Trophoblast cell (in vitro differentiated cells and primary cell): Measurements from ENCODE around the gene TSPAN11. TPM values are rescaled to one million over a fixed set of nuclear protein-coding genes. Genes with fewer than 3 reads are reported as not detected.
A peak's percentile ranks its signal among the peaks of the same experiment; 100 is the strongest.

Experiments
- DNase-seq, 2 donors: peaks; one replicate each; pipeline ENCODE4 v3.0.0-alpha.2; 2016
- H2AFZ ChIP-seq: 2 replicates; pipeline ENCODE4 v1.6.1; 2013; ENCODE audit warnings: low read length, moderate library complexity, mild to moderate bottlenecking; ENCODE audit not compliant: insufficient read depth, poor library complexity
- H2AK5ac ChIP-seq: 2 replicates; pipeline ENCODE4 v1.6.1; 2013; ENCODE audit warnings: mild to moderate bottlenecking, low read length
- H2BK120ac ChIP-seq: 2 replicates; pipeline ENCODE4 v1.6.1; 2013; ENCODE audit warnings: low read length, mild to moderate bottlenecking, moderate library complexity; ENCODE audit not compliant: insufficient read depth, poor library complexity
- H2BK12ac ChIP-seq: 2 replicates; pipeline ENCODE4 v1.6.1; 2013; ENCODE audit warnings: mild to moderate bottlenecking, low read length, moderate library complexity
- H2BK5ac ChIP-seq: 2 replicates; pipeline ENCODE4 v1.6.1; 2013; ENCODE audit warnings: low read length, low read depth, moderate library complexity, mild to moderate bottlenecking; ENCODE audit not compliant: poor library complexity
- H3K14ac ChIP-seq: 2 replicates; pipeline ENCODE4 v1.6.1; 2013; ENCODE audit warnings: mild to moderate bottlenecking, low read length
- H3K18ac ChIP-seq: 2 replicates; pipeline ENCODE4 v1.6.1; 2013; ENCODE audit warnings: mild to moderate bottlenecking, low read length
- H3K23ac ChIP-seq: 2 replicates; pipeline ENCODE4 v1.6.1; 2013; ENCODE audit warnings: low read length
- H3K27ac ChIP-seq: 2 replicates; pipeline ENCODE4 v1.5.1; 2013; ENCODE audit warnings: low read depth, mild to moderate bottlenecking, inconsistent platforms, low read length, moderate library complexity
- H3K27me3 ChIP-seq: 2 replicates; pipeline ENCODE4 v1.6.1; 2013; ENCODE audit warnings: inconsistent platforms, mild to moderate bottlenecking, low read length, moderate library complexity; ENCODE audit not compliant: insufficient read depth
- H3K36me3 ChIP-seq, 2 experiments: 1 replicate in 1 of 2; 2 replicates in 1 of 2; pipeline ENCODE4 v1.6.1; 2013; ENCODE audit warnings: low read length in 2 of 2, mild to moderate bottlenecking in 2 of 2, moderate library complexity in 1 of 2; ENCODE audit not compliant: insufficient read depth in 2 of 2, control insufficient read depth in 1 of 2
- H3K4ac ChIP-seq: 2 replicates; pipeline ENCODE4 v1.6.1; 2013; ENCODE audit warnings: low read depth, mild to moderate bottlenecking, low read length, moderate library complexity
- H3K4me1 ChIP-seq, 2 experiments: 1 replicate in 1 of 2; 2 replicates in 1 of 2; pipeline ENCODE4 v1.6.1; 2013; ENCODE audit warnings: low read length in 2 of 2, mild to moderate bottlenecking in 2 of 2, moderate library complexity in 1 of 2; ENCODE audit not compliant: insufficient read depth in 2 of 2, control insufficient read depth in 1 of 2
- H3K4me2 ChIP-seq: 2 replicates; pipeline ENCODE4 v1.6.1; 2013; ENCODE audit warnings: inconsistent platforms, mild to moderate bottlenecking, low read length, moderate library complexity
- H3K4me3 ChIP-seq: 2 replicates; pipeline ENCODE4 v1.5.1; 2013; ENCODE audit warnings: mild to moderate bottlenecking, low read depth, low read length, inconsistent platforms
- H3K79me1 ChIP-seq: one replicate; pipeline ENCODE4 v1.6.1; 2013; ENCODE audit warnings: low read length
- H3K79me2 ChIP-seq: 2 replicates; pipeline ENCODE4 v1.6.1; 2013; ENCODE audit warnings: low read length, mild to moderate bottlenecking; ENCODE audit not compliant: control insufficient read depth, insufficient read depth, poor library complexity
- H3K9ac ChIP-seq: 2 replicates; pipeline ENCODE4 v1.6.1; 2013; ENCODE audit warnings: mild to moderate bottlenecking, low read length
- H3K9me3 ChIP-seq: 2 replicates; pipeline ENCODE4 v1.6.1; 2013; ENCODE audit warnings: low read depth, mild to moderate bottlenecking, control low read depth, inconsistent platforms, low read length; ENCODE audit not compliant: insufficient read depth
- H4K12ac ChIP-seq: 2 replicates; pipeline ENCODE4 v1.6.1; 2013; ENCODE audit warnings: low read depth, mild to moderate bottlenecking, low read length, moderate library complexity
- H4K8ac ChIP-seq: 2 replicates; pipeline ENCODE4 v1.6.1; 2013; ENCODE audit warnings: low read depth, mild to moderate bottlenecking, low read length, moderate library complexity
- H4K91ac ChIP-seq: one replicate; pipeline ENCODE4 v1.6.1; 2013; ENCODE audit warnings: low read depth, mild to moderate bottlenecking, low read length, moderate library complexity
- WGBS: extraction: QIAGEN DNeasy Blood & Tissue Kit; methylation state at CpG from one replicate; pipeline ENCODE4 v1.1.7; 2013; ENCODE audit warnings: missing lambda C conversion rate; ENCODE audit not compliant: insufficient read length, insufficient coverage; ENCODE audit errors: extremely low coverage; 5-methylcytosine and 5-hydroxymethylcytosine counted together
- polyA plus RNA-seq: library from polyadenylated mRNA; stranded (reverse); fragments of 200-250 nt; gene quantifications from 2 replicates; pipeline ENCODE4 v1.2.3, GENCODE V29; 2013

The TSPAN11 gene, protein sequence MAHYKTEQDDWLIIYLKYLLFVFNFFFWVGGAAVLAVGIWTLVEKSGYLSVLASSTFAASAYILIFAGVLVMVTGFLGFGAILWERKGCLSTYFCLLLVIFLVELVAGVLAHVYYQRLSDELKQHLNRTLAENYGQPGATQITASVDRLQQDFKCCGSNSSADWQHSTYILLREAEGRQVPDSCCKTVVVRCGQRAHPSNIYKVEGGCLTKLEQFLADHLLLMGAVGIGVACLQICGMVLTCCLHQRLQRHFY
- polyA plus RNA-seq, result 1.1 TPM in 2 replicates

DNA sequence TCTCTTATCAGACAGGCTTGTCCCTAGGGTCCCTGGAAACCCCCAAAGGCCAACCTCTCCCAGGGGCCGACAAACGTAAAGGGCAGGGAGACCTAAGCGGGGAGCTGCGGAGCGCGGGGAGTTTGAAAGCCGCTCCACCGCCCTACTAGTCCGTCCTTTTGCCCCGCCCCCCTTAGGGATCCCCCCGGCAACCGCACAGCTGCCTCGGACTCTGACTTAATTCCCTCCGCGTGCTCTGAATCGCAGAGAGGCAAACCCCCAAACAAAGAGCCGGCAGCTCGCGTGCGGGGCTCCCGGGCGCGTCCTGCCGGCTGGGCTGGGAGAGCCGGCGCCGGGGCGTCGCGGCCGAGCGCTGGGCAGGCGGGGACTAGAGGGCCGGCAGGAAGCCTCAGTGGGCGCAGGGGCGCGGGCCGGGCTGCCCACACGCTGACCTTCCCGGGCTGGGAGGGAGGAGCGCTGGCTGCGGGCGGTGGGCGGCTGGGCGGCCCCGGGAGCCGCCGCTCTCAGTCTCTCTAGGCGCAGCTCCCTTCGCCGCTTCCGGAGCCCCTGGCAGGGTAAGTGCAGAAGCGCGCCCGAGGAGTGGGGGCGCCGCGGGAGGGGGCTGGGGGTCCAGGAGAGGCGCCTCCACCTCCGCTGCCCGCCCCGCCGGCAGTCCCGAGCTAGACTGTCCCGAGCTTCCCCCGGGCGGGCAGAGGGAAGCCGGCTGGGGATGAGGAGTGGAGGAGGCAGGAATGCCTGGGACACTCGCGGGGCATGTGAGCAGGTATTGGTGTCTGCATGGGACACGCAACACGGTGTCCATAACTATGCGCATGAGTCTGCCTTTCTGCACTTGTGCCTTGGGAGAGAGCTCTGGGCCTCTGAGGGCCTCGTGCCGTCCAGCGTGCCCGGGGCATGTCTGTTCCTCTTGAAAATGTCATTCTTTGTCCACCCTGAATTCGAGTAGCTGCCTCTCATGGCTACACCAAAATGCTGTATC is at the start of gene TSPAN11:
TSS of gene TSPAN11 (plus strand) at position 506 of the 979 bp plus-strand sequence. CDS start 27,244 bp downstream, outside the sequence.
- peak within 1 kb of the TSS; percentile 48 for H4K91ac ChIP-seq
- H3K4me3 ChIP-seq, result peak within 1 kb of the TSS; percentile 59
- no peak within 1 kb of the TSS for H3K27ac ChIP-seq
- H2BK120ac ChIP-seq, result peak within 1 kb of the TSS; percentile 69
- peaks cover 2 to 8% of the 10 kb centered on the region in 2 experiments for H3K4me1 ChIP-seq
- peak within 1 kb of the TSS; percentile 74 for H3K4me2 ChIP-seq
- peak within 1 kb of the TSS; percentile 35 for H3K23ac ChIP-seq
- peak within 1 kb of the TSS; percentile 22 for H3K14ac ChIP-seq
- H2AK5ac ChIP-seq, result no peak within 1 kb of the TSS
- no peak within 1 kb of the TSS for H3K18ac ChIP-seq
- H3K36me3 ChIP-seq, result no peaks in the 10 kb centered on the region
- H3K79me1 ChIP-seq, result peaks cover 3% of the 10 kb centered on the region
- H3K4ac ChIP-seq, result no peak within 1 kb of the TSS
- no peak within 1 kb of the TSS for H4K12ac ChIP-seq
- H3K27me3 ChIP-seq, result peaks cover 17% of the 10 kb centered on the region
- peak in 1 of 2 donors; percentile 5 for DNase-seq
- H3K79me2 ChIP-seq, result peaks cover 2% of the 10 kb centered on the region
- peak within 1 kb of the TSS; percentile 18 for H2BK5ac ChIP-seq
- peak within 1 kb of the TSS; percentile 51 for H4K8ac ChIP-seq
- H2AFZ ChIP-seq, result peak within 1 kb of the TSS; percentile 54
- WGBS, result no CpG with 5 or more reads among the region's 78 CpGs
- H3K9ac ChIP-seq, result peak within 1 kb of the TSS; percentile 15
- H3K9me3 ChIP-seq, result peaks cover 6% of the 10 kb centered on the region
- peak within 1 kb of the TSS; percentile 23 for H2BK12ac ChIP-seq

DNA sequence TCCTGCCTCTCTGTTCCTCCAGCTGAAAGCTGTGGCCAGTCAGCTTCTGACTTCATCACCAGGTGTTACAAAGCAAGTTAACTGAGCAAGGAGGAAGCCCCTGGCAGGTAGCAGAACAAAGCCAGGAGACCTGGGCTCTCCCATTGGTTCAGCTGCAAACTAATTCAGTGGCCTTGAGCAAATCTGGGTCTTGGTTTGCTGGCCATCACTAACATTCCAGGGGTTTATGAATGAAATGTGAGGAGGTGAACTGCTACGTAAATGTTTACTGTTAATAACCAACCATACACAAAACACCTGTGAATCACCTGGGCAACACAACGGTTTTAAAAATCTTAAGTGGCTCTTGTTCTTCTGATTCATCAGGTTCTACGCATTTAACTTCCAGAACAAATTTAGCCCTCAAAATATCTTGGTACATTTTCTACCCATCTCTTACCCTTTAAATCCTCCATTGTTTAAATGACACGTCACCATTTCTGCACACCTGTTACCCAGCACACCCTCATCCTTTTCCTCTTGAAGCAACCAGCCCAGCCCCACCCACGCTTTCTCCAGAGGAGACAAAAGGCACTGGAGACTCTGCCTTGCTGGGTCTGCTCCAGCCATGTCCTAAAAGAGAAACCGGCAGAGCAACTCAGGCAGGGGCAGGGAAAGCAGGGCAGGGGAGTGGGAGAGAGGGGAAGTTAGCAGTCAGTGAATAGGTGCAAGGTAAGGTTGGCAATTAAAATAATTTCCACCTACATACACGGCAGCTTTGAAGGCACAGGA is 49.3 kb upstream of the TSPAN11 start:
- H2AK5ac ChIP-seq, result no peak overlapping the region
- no peak overlapping the region for H2BK120ac ChIP-seq
- no peak overlapping the region for H3K4me3 ChIP-seq
- no peak for DNase-seq
- no peak overlapping the region for H3K23ac ChIP-seq
- no peak overlapping the region for H3K14ac ChIP-seq
- H2BK12ac ChIP-seq, result no peak overlapping the region
- no peak overlapping the region for H2AFZ ChIP-seq
- H4K12ac ChIP-seq, result no peak overlapping the region
- no peaks in the 10 kb centered on the region for H3K79me2 ChIP-seq
- no peak overlapping the region for H4K91ac ChIP-seq
- no peak overlapping the region for H3K27ac ChIP-seq
- no peak overlapping the region for H4K8ac ChIP-seq
- H3K4ac ChIP-seq, result no peak overlapping the region
- H3K18ac ChIP-seq, result no peak overlapping the region
- whole genome bisulfite sequencing, result 100% methylated on average over 1 of the region's 7 CpGs
- no peak overlapping the region for H2BK5ac ChIP-seq
- no peaks in the 10 kb centered on the region for H3K79me1 ChIP-seq
- no peaks in the 10 kb centered on the region for H3K36me3 ChIP-seq
- H3K27me3 ChIP-seq, result no peaks in the 10 kb centered on the region
- H3K4me2 ChIP-seq, result no peak overlapping the region
- H3K9ac ChIP-seq, result no peak overlapping the region
- peaks cover 2% of the 10 kb centered on the region for H3K9me3 ChIP-seq
- H3K4me1 ChIP-seq, result no peaks in the 10 kb centered on the region

DNA sequence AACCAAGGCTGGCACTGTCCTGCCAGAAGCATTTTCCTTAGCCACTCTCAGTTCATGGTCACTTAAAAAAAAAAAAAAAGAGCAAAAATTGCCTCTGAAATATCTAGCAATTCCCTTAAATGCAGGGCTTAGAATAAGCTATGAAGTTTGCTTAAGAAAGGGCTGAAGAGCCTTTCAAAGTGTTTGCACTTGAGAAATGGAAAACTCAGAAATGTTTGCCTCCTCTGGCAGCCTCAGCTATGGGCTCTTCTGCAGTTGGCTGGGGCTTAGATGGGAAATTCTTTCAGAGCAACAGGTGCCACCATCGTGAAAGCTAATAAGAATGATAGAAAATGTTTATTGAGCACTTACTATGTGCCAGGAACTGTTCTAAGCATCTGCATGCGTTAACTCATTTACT is 48.5 kb upstream of the TSPAN11 start:
- Histone ChIP-seq H2BK120ac (no peak overlapping the region), H3K4me1 (no peaks in the 10 kb centered on the region), H3K9me3 (peaks cover 2% of the 10 kb centered on the region), H2BK5ac (no peak overlapping the region), H3K18ac (no peak overlapping the region), H4K8ac (no peak overlapping the region), H3K14ac (no peak overlapping the region), H3K9ac (no peak overlapping the region), H3K27ac (no peak overlapping the region), H4K12ac (no peak overlapping the region), H3K79me1 (no peaks in the 10 kb centered on the region), H3K4ac (no peak overlapping the region), H2AK5ac (no peak overlapping the region), H3K4me3 (no peak overlapping the region), H3K23ac (no peak overlapping the region), H2AFZ (no peak overlapping the region), H3K36me3 (no peaks in the 10 kb centered on the region), H3K4me2 (no peak overlapping the region), H4K91ac (no peak overlapping the region), H3K79me2 (no peaks in the 10 kb centered on the region), H3K27me3 (no peaks in the 10 kb centered on the region), H2BK12ac (no peak overlapping the region)
- WGBS, result no CpG with 5 or more reads among the region's 2 CpGs
- no peak for DNase-seq

DNA sequence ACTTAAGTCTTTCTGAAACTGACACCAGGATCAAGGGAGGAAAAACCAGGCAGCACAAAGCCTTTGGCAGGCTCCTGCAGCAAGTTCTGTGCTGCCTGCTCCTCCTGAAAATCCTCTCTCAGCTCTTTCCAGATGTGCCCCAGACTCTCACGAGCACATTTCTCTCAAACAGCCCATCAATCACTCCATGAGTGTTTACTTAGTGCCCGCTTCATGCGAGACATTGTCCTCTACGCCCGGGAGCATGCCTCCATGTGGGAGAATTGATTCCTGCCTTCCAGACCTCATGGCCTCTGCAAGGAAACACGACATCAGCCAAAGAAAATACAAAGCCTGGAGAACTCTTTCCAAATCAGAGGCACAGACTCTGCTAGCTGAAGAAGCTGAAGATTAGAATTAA is 46.5 kb upstream of the TSPAN11 start:
- peaks cover under 1% of the 10 kb centered on the region for H3K9me3 ChIP-seq
- H4K12ac ChIP-seq, result no peak overlapping the region
- no peak overlapping the region for H3K27ac ChIP-seq
- no peak overlapping the region for H2BK5ac ChIP-seq
- no peak overlapping the region for H4K91ac ChIP-seq
- H3K4me3 ChIP-seq, result no peak overlapping the region
- no peak overlapping the region for H2AFZ ChIP-seq
- no peaks in the 10 kb centered on the region for H3K4me1 ChIP-seq
- no CpG with 5 or more reads among the region's 6 CpGs for WGBS
- H2BK12ac ChIP-seq, result no peak overlapping the region
- no peak overlapping the region for H4K8ac ChIP-seq
- no peaks in the 10 kb centered on the region for H3K79me1 ChIP-seq
- H2AK5ac ChIP-seq, result no peak overlapping the region
- H3K27me3 ChIP-seq, result no peaks in the 10 kb centered on the region
- H3K4me2 ChIP-seq, result no peak overlapping the region
- H3K36me3 ChIP-seq, result no peaks in the 10 kb centered on the region
- H3K23ac ChIP-seq, result no peak overlapping the region
- H3K79me2 ChIP-seq, result no peaks in the 10 kb centered on the region
- no peak overlapping the region for H3K14ac ChIP-seq
- no peak for DNase-seq
- no peak overlapping the region for H3K9ac ChIP-seq
- H2BK120ac ChIP-seq, result no peak overlapping the region
- no peak overlapping the region for H3K18ac ChIP-seq
- H3K4ac ChIP-seq, result no peak overlapping the region
